ENCODE data around the gene MACROD1.

- no peak for TF ChIP-seq POLR2A (IDR thresholded peaks at IDR 0.05; ENCODE audit: low read length)
- no peak for TF ChIP-seq GATA1 (IDR thresholded peaks at IDR 0.05; ENCODE audit: low read depth, low read length)
Observed at GRCh38 chr11:64101461-64101860, 64.5 kb downstream of the MACROD1 start.

All from erythroblast (primary cell).